Measurements from ENCODE around the gene HCAR3.

DNA sequence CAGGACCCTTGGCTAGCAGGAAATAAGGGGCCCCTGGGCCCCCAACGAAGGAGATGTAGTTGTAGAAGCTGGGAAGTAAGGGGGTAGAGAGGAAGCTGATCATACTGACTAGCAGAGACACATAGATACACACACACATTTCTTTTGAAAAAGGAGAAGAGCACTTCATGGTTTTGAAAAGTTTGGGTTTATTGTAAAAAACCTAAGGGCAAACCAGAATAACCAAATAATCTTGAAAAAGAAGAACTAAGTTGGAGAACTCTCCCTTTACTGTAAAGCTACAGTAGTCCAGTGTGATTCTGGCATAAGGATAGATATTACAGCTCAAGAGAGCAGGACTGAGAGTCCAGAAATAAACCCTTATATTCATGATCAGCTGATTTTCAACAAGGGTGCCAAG lies 5.8 kb upstream of the HCAR3 start:
- TF ChIP-seq TAF1 (conservative IDR thresholded peaks at IDR 0.05) (no peak), YY1 (IDR thresholded peaks at IDR 0.05) (no peak), RAD21 (IDR thresholded peaks at IDR 0.05) (no peak)
- TF ChIP-seq, protein P1, sequence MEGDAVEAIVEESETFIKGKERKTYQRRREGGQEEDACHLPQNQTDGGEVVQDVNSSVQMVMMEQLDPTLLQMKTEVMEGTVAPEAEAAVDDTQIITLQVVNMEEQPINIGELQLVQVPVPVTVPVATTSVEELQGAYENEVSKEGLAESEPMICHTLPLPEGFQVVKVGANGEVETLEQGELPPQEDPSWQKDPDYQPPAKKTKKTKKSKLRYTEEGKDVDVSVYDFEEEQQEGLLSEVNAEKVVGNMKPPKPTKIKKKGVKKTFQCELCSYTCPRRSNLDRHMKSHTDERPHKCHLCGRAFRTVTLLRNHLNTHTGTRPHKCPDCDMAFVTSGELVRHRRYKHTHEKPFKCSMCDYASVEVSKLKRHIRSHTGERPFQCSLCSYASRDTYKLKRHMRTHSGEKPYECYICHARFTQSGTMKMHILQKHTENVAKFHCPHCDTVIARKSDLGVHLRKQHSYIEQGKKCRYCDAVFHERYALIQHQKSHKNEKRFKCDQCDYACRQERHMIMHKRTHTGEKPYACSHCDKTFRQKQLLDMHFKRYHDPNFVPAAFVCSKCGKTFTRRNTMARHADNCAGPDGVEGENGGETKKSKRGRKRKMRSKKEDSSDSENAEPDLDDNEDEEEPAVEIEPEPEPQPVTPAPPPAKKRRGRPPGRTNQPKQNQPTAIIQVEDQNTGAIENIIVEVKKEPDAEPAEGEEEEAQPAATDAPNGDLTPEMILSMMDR (IDR thresholded peaks at IDR 0.05; ENCODE audit: low read depth, low read length, missing input control): no peak
- TF ChIP-seq, protein P2, sequence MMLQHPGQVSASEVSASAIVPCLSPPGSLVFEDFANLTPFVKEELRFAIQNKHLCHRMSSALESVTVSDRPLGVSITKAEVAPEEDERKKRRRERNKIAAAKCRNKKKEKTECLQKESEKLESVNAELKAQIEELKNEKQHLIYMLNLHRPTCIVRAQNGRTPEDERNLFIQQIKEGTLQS (IDR thresholded peaks at IDR 0.05): no peak
